Hepatocyte (in vitro differentiated cells): ENCODE data around the gene PCGF3.

Experiments
- CTCF ChIP-seq: fragments of 200-600 bp; sonication (generic); IDR thresholded peaks from 2 replicates; pipeline ENCODE4 v1.5.1; 2016; ENCODE audit warnings: antibody characterized with exemption, mild to moderate bottlenecking; ENCODE audit not compliant: poor library complexity
- EZH2 ChIP-seq: fragments of 200-600 bp; sonication (generic); IDR thresholded peaks from 2 replicates; pipeline ENCODE4 v1.6.1; 2016; ENCODE audit warnings: antibody characterized with exemption, mild to moderate bottlenecking, borderline replicate concordance
- EZH2phosphoT487 ChIP-seq: fragments of 200-600 bp; sonication (generic); IDR thresholded peaks from one replicate; pipeline ENCODE4 v1.6.1; 2018; ENCODE audit warnings: antibody characterized with exemption, mild to moderate bottlenecking, low read depth, moderate library complexity; ENCODE audit not compliant: unreplicated experiment, severe bottlenecking

- TF ChIP-seq CTCF (no peak), EZH2phosphoT487 (no peak), EZH2 (no peak)
These were observed 55.0 kb downstream of the PCGF3 start for GRCh38 chr4:760616-761015.
